Epithelial cell of prostate (primary cell): ENCODE measurements around the gene ARSB.
"Not testable (repeated sequence)": the region's sequence is repeated elsewhere in the genome, so short reads cannot be mapped to it uniquely, and the experiment has no call there.

Source experiments
- DNase-seq: peaks from one replicate; pipeline ENCODE4 v3.0.0-alpha.2; 2011; ENCODE audit warnings: low read depth, low spot score
- H3K27ac ChIP-seq: fragments of 450-650 bp; 2 replicates; pipeline ENCODE4 v1.5.1; 2017; ENCODE audit warnings: mild to moderate bottlenecking

ARSB gene

GRCh38 chr5:78907255-78907891, 77.7 kb downstream of the ARSB start:
- no peak for DNase-seq
- no peak overlapping the region for H3K27ac ChIP-seq

DNA sequence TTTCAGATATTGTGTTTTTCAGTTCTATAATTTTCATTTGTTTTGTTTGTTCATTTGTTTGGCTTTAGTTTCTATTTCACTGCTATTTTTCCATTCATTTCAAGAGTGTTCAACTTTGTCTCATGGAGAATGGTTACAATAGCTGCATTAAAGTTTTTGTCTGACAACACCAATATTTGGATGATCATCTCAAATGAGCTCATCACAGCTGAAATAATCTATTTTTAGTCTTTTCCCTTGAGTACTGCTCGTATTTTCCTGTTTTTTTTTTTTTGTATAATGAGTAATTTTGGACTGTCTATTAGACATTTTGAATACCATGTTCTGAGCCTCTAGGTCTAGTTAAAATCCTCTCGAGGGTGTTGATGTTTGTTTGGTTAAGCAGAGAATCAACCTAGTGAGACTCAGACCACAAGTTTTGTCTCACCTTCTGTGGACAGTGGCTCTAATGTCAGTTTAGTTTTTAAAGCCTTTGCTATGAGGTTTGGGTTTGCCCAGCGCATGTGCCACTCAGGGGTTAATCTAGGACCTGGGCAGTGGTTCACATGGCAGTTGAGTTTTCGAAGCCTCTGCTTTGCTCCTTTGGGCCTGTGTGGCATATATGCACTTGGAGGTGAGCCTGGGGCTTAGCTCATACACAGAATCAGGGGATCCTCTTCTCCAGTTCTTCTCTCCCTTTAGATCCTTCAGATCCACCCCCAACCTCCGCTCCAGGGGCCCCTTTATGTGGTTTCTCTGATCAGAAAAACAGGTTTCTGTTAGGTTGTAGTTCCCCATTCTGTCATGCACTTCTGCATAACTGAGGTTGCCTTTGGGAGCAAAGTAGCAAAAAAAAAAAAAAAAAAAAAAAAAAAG, 79.8 kb downstream of the ARSB start:
- no peak for DNase-seq
- H3K27ac ChIP-seq = no peak overlapping the region

GRCh38 chr5:78903861-78904260, 81.2 kb downstream of the ARSB start:
- no peak for DNase-seq
- H3K27ac ChIP-seq = no peak overlapping the region

DNA sequence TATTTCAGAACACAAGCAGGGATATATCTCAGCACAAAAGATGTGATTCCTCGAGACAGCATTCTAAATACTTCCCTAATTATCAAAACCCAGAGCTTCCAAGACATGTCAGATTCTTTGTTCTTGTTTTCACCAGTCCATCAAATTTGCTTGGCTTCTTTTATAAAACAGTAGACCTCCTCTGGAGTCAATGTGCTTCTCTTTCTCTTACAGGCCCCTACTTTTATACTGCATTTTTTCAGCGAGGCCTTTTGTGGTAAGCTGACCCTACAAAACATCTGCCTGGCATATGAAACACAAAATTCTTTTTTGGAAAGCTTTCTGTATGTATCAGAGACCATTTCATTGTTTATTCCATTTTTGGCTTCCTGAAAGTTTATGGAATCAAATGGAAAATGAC, 81.8 kb downstream of the ARSB start:
- no peak for DNase-seq
- no peak overlapping the region for H3K27ac ChIP-seq

GRCh38 chr5:78899922-78900362, 85.2 kb downstream of the ARSB start:
- no peak for DNase-seq
- no peak overlapping the region for H3K27ac ChIP-seq

- no peak for DNase-seq
- H3K27ac ChIP-seq = no peak overlapping the region
Measured at GRCh38 chr5:78896132-78896531, 89.0 kb downstream of the ARSB start.

- DNase-seq = no peak
- no peak overlapping the region for H3K27ac ChIP-seq
Measured at GRCh38 chr5:78895616-78896015, 89.5 kb downstream of the ARSB start.

DNA sequence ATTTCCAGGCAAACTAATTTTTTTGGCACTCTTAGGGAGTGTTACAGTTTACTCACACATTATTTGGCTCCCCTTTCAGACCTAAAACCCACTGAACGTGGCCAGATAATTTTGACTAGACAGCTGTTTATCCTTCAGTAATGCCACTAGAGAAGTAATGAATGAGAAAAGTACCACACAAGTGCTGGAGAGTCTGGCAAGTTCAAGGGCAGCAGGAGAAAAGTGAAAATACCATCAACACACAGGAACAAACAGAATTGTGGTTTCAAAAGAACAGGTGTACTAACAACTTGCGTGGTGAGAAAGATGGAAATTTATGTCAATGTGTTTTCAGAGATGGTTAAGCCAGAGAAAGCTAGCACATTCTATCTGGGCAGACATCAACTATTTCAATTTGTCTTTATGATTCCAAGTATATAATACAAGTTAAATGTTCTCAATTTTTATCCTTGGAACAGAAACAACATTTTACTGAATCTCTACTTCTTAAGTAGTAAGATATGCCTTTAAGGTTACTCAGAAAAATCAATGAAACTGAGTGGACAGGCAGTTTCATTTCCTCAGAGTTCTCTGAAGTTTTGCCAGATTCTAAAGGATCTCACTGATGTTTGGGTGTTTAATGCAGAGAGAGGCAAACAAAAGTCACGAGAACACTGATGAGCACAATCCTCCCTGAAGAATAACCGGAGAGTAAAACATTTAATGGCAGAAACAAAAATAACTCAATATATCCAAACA, 91.0 kb downstream of the ARSB start:
- no peak for DNase-seq
- H3K27ac ChIP-seq = no peak overlapping the region

- no peak for DNase-seq
- no peak overlapping the region for H3K27ac ChIP-seq
Measured at GRCh38 chr5:78890667-78891379, 94.3 kb downstream of the ARSB start.

DNA sequence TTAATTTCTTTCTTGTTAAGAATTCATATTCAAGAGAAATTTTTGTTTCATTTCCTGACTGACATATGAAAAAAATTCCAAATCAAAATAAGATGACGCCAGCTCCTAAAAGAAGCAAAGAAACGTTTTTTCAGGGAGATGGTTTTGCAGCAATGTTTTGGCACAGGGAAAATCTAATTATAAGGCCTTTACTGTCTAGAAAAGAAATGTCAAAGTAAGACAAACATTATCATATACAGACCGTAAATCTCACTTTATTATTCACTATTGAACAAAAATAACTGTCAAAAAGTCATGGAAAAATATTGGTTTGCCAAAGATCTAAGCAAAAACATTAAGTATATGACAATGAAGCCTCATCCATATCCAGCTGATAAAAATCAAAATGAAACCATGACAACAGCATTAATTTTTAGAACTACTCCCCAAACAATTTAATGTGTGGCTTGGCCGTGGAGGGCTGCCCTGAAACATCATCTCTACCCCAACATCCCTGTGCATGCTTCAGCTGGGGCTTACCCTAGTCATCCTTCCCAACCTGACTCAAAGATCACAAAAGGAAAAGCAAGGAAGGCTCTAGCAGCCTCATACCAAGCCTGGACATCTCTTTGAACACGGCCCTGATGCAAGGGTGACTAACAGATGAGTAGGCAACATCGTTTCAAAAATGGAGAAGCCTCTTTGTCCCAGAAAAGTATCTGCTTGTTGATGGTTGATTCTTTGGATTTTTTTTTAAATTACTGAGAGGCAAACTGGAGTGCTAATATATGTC, 95.6 kb downstream of the ARSB start:
- peak; percentile 27 for DNase-seq
- no peak overlapping the region for H3K27ac ChIP-seq

GRCh38 chr5:78888580-78889368, 96.3 kb downstream of the ARSB start:
- H3K27ac ChIP-seq = no peak overlapping the region
- DNase-seq = no peak

GRCh38 chr5:78887384-78888118, 97.6 kb downstream of the ARSB start:
- DNase-seq = no peak
- H3K27ac ChIP-seq = no peak overlapping the region

- DNase-seq = no peak
- no peak overlapping the region for H3K27ac ChIP-seq
Measured at GRCh38 chr5:78886341-78887230, 98.5 kb downstream of the ARSB start.

DNA sequence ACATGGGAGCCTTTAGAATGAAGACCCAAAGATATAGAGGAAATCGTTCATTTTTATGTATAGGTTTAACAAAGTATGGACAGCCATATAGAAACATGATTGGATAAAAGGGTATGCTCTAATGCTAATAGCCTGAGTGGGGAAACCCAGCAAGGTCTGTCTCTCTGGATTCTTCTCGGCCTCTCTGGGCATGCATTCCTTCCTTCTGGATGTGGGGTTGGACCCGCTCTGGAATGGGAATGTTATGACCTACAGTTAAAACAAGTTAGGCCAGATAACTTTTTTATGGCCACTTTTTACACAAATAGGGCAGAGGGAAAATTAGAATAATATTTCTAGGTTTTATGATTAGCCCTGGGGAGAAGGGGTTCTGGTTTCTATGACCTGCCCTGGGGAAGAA, 103.2 kb downstream of the ARSB start:
- no peak overlapping the region for H3K27ac ChIP-seq
- DNase-seq = no peak

DNA sequence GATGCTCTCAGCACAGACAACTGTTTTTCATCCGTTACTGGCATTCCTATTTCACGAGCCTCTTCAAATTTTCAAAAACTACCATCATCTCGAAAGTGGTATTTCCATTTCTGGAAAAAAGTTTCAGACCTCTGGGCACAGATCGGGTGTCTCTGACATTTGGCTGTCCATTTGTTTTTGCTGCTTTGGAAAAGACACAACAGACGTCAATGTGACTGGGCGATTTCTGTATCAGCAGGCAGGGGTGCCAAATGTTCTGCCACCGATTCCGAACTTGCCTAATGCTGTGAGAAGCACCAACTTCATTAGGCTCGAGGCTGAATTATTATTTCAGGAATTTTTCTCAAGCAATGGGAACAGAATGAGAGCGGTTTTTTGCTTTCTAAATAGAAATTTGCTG, 105.6 kb downstream of the ARSB start:
- DNase-seq = no peak
- no peak overlapping the region for H3K27ac ChIP-seq

DNA sequence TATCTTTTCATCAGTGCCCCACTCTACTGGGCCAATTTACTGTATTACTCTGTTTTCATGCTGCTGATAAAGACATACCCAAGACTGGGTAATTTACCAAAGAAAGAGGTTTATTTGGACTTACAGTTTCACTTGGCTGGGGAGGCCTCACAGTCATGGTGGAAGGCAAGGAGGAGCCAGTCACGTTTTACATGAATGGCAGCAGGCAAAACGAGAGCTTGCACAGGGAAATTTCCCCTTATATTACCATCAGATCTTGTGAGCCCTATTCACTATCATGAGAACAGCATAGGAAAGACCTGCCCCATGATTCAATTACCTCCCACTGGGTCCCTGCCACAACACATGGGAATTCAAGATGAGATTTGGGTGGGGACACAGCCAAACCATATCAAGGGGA, 119.0 kb downstream of the ARSB start:
- DNase-seq = not testable (repeated sequence)

DNA sequence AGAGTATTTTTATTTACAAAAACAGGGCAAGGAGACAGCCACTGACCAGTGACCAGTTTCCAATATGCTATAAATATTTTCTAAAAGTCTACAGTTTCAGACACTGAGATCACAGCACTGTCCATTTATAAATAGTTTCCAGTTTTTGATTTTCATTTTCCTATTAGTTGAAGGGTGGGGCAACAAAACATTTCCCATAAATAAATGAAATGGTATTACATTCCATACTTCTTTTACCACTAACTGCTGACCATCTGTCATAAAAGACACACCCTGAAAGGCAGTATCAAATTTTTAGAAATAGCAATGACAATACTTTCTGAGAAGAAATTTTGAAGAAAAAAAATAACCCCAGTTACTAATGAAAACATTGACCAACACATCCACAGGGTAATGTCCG, 126.7 kb downstream of the ARSB start:
- DNase-seq = no peak
- H3K27ac ChIP-seq = no peak overlapping the region

More for the DNA sequence above, 119.0 kb downstream of the ARSB start:
- not testable (repeated sequence) for H3K27ac ChIP-seq
